Activated T-helper 17 cell treated with anti-CD3 and anti-CD28 coated beads, Interleukin-2, amount 50 U/mL, for 72 hours (primary cell): ENCODE data around the gene C22orf39. TPM values are rescaled to one million over a fixed set of nuclear protein-coding genes. Genes with fewer than 3 reads are reported as not detected.

Source experiments
- ATAC-seq: fragments of 150-1000 bp; cut with Tn5 transposase; replicated peaks from 2 replicates; pipeline ENCODE4 v1.10.0; 2021; ENCODE audit warnings: mild to moderate bottlenecking, moderate library complexity
- H3K27ac Mint-ChIP-seq: one replicate; pipeline ENCODE4 v1.8.0; 2022; ENCODE audit warnings: mixed read lengths
- H3K27me3 Mint-ChIP-seq: one replicate; pipeline ENCODE4 v1.8.0; 2022; ENCODE audit warnings: mixed read lengths
- H3K36me3 Mint-ChIP-seq: one replicate; pipeline ENCODE4 v1.8.0; 2022; ENCODE audit warnings: low read depth, mild to moderate bottlenecking, mixed read lengths
- H3K4me1 Mint-ChIP-seq: one replicate; pipeline ENCODE4 v1.8.0; 2022; ENCODE audit warnings: mixed read lengths
- H3K4me3 Mint-ChIP-seq: one replicate; pipeline ENCODE4 v1.8.0; 2022; ENCODE audit warnings: mild to moderate bottlenecking, mixed read lengths
- H3K9me3 Mint-ChIP-seq: one replicate; pipeline ENCODE4 v1.8.0; 2022; ENCODE audit warnings: mixed read lengths
- total RNA-seq, 2 donors: library from RNA; stranded (reverse); gene quantifications; one replicate each; pipeline ENCODE4 v1.2.3, GENCODE V29; 2022

C22orf39 gene
- 10 to 100 TPM; 18.6 to 21.7 TPM for total RNA-seq

GRCh38 chr22:19447330-19448075 is at the start of gene C22orf39:
Gene C22orf39, minus strand, starts transcription at chr22:19447711. Its CDS starts 23 bp downstream, at chr22:19447688.
- peaks cover 16% of the 10 kb centered on the region for H3K4me1 Mint-ChIP-seq
- no peaks in the 10 kb centered on the region for H3K27me3 Mint-ChIP-seq
- H3K4me3 Mint-ChIP-seq, result peak within 1 kb of the TSS; percentile 90
- peak within 1 kb of the TSS; percentile 85 for H3K27ac Mint-ChIP-seq
- H3K9me3 Mint-ChIP-seq, result no peaks in the 10 kb centered on the region
- ATAC-seq, result peak; percentile 83
- H3K36me3 Mint-ChIP-seq, result peaks cover 82% of the 10 kb centered on the region

- H3K36me3 Mint-ChIP-seq, result peaks cover 60% of the 10 kb centered on the region
- peaks cover 8% of the 10 kb centered on the region for H3K4me1 Mint-ChIP-seq
- H3K27ac Mint-ChIP-seq, result no peak overlapping the region
- no peak overlapping the region for H3K4me3 Mint-ChIP-seq
- ATAC-seq, result no peak
- H3K9me3 Mint-ChIP-seq, result no peaks in the 10 kb centered on the region
- no peaks in the 10 kb centered on the region for H3K27me3 Mint-ChIP-seq
Observed at GRCh38 chr22:19497245-19497644, 49.7 kb upstream of the C22orf39 start.

GRCh38 chr22:19496324-19496630 is 48.8 kb upstream of the C22orf39 start:
- Mint-ChIP-seq H3K36me3 (peaks cover 70% of the 10 kb centered on the region), H3K4me1 (peaks cover 12% of the 10 kb centered on the region), H3K4me3 (no peak overlapping the region), H3K27me3 (no peaks in the 10 kb centered on the region), H3K9me3 (no peaks in the 10 kb centered on the region), H3K27ac (peak overlapping the region; percentile 72)
- no peak for ATAC-seq

GRCh38 chr22:19495562-19496323 is 48.2 kb upstream of the C22orf39 start:
- peaks cover 12% of the 10 kb centered on the region for H3K4me1 Mint-ChIP-seq
- peaks cover 72% of the 10 kb centered on the region for H3K36me3 Mint-ChIP-seq
- peak overlapping the region; percentile 72 for H3K27ac Mint-ChIP-seq
- no peak overlapping the region for H3K4me3 Mint-ChIP-seq
- ATAC-seq, result no peak
- H3K9me3 Mint-ChIP-seq, result no peaks in the 10 kb centered on the region
- no peaks in the 10 kb centered on the region for H3K27me3 Mint-ChIP-seq

GRCh38 chr22:19494676-19495173 is 47.2 kb upstream of the C22orf39 start:
- Mint-ChIP-seq H3K27ac (no peak overlapping the region), H3K27me3 (no peaks in the 10 kb centered on the region), H3K4me1 (peaks cover 12% of the 10 kb centered on the region), H3K9me3 (no peaks in the 10 kb centered on the region), H3K4me3 (no peak overlapping the region), H3K36me3 (peaks cover 78% of the 10 kb centered on the region)
- ATAC-seq, result no peak

- H3K36me3 Mint-ChIP-seq, result peaks cover 83% of the 10 kb centered on the region
- H3K27me3 Mint-ChIP-seq, result no peaks in the 10 kb centered on the region
- no peaks in the 10 kb centered on the region for H3K9me3 Mint-ChIP-seq
- no peak overlapping the region for H3K4me3 Mint-ChIP-seq
- H3K4me1 Mint-ChIP-seq, result peaks cover 12% of the 10 kb centered on the region
- no peak for ATAC-seq
- H3K27ac Mint-ChIP-seq, result no peak overlapping the region
Observed at GRCh38 chr22:19494001-19494560, 46.6 kb upstream of the C22orf39 start.

- H3K27me3 Mint-ChIP-seq, result no peaks in the 10 kb centered on the region
- H3K4me3 Mint-ChIP-seq, result peak overlapping the region; percentile 54
- peak; percentile 75 for ATAC-seq
Observed at GRCh38 chr22:19492504-19493174, 45.1 kb upstream of the C22orf39 start.

GRCh38 chr22:19490628-19491230 is 43.2 kb upstream of the C22orf39 start:
- peak; percentile 71 for ATAC-seq
- Mint-ChIP-seq H3K4me1 (peaks cover 9% of the 10 kb centered on the region), H3K9me3 (no peaks in the 10 kb centered on the region), H3K36me3 (peaks cover 91% of the 10 kb centered on the region), H3K27ac (no peak overlapping the region), H3K27me3 (no peaks in the 10 kb centered on the region), H3K4me3 (no peak overlapping the region)

More at GRCh38 chr22:19492504-19493174, 45.1 kb upstream of the C22orf39 start:
- H3K27ac Mint-ChIP-seq, result peak overlapping the region; percentile 73
- no peaks in the 10 kb centered on the region for H3K9me3 Mint-ChIP-seq
- H3K36me3 Mint-ChIP-seq, result peaks cover 96% of the 10 kb centered on the region
- H3K4me1 Mint-ChIP-seq, result peaks cover 12% of the 10 kb centered on the region

- Mint-ChIP-seq H3K36me3 (peaks cover 91% of the 10 kb centered on the region), H3K4me3 (no peak overlapping the region), H3K4me1 (peaks cover 9% of the 10 kb centered on the region), H3K27ac (no peak overlapping the region), H3K27me3 (no peaks in the 10 kb centered on the region), H3K9me3 (no peaks in the 10 kb centered on the region)
- ATAC-seq, result no peak
Observed at GRCh38 chr22:19488884-19489843, 41.7 kb upstream of the C22orf39 start.

- no peaks in the 10 kb centered on the region for H3K27me3 Mint-ChIP-seq
- no peak for ATAC-seq
- peaks cover 91% of the 10 kb centered on the region for H3K36me3 Mint-ChIP-seq
- no peaks in the 10 kb centered on the region for H3K9me3 Mint-ChIP-seq
- H3K4me1 Mint-ChIP-seq, result peaks cover 14% of the 10 kb centered on the region
- H3K4me3 Mint-ChIP-seq, result no peak overlapping the region
- H3K27ac Mint-ChIP-seq, result no peak overlapping the region
Observed at GRCh38 chr22:19488285-19488684, 40.8 kb upstream of the C22orf39 start.

- H3K9me3 Mint-ChIP-seq, result no peaks in the 10 kb centered on the region
- no peak overlapping the region for H3K4me3 Mint-ChIP-seq
- H3K27ac Mint-ChIP-seq, result no peak overlapping the region
- no peaks in the 10 kb centered on the region for H3K27me3 Mint-ChIP-seq
- no peak for ATAC-seq
- H3K36me3 Mint-ChIP-seq, result peaks cover 82% of the 10 kb centered on the region
- H3K4me1 Mint-ChIP-seq, result peaks cover 15% of the 10 kb centered on the region
Observed at GRCh38 chr22:19483481-19484244, 36.2 kb upstream of the C22orf39 start.

- Mint-ChIP-seq H3K4me3 (no peak overlapping the region), H3K4me1 (peaks cover 23% of the 10 kb centered on the region), H3K9me3 (no peaks in the 10 kb centered on the region), H3K27me3 (no peaks in the 10 kb centered on the region), H3K27ac (no peak overlapping the region), H3K36me3 (peaks cover 69% of the 10 kb centered on the region)
- ATAC-seq, result no peak
Observed at GRCh38 chr22:19482297-19482696, 34.8 kb upstream of the C22orf39 start.
